ENCODE results near the gene ROBO1. TPM values are rescaled to one million over a fixed set of nuclear protein-coding genes. Genes with fewer than 3 reads are reported as not detected.

ROBO1 gene
- total RNA-seq, 6 experiments from 2014 or later, result 1.1 to 7.2 (median 4.3) TPM

GRCh38 chr3:79285380-79285779, 482.4 kb downstream of the ROBO1 start:
- WGBS (ENCODE audit: insufficient coverage, low coverage, low lambda C conversion rate, missing lambda C conversion rate), result 76% methylated on average over 3 of the region's 3 CpGs
- Histone ChIP-seq H3K27ac (no peak overlapping the region), H3K36me3 (no peaks in the 10 kb centered on the region), H3K27me3 (no peaks in the 10 kb centered on the region), H3K4me1 (no peaks in the 10 kb centered on the region), H3K9me3 (no peaks in the 10 kb centered on the region), H3K4me3 (no peak overlapping the region)
- ATAC-seq, result no peak
- no peak for DNase-seq
- TF ChIP-seq, protein P1, sequence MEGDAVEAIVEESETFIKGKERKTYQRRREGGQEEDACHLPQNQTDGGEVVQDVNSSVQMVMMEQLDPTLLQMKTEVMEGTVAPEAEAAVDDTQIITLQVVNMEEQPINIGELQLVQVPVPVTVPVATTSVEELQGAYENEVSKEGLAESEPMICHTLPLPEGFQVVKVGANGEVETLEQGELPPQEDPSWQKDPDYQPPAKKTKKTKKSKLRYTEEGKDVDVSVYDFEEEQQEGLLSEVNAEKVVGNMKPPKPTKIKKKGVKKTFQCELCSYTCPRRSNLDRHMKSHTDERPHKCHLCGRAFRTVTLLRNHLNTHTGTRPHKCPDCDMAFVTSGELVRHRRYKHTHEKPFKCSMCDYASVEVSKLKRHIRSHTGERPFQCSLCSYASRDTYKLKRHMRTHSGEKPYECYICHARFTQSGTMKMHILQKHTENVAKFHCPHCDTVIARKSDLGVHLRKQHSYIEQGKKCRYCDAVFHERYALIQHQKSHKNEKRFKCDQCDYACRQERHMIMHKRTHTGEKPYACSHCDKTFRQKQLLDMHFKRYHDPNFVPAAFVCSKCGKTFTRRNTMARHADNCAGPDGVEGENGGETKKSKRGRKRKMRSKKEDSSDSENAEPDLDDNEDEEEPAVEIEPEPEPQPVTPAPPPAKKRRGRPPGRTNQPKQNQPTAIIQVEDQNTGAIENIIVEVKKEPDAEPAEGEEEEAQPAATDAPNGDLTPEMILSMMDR (IDR thresholded peaks at IDR 0.05), result no peak
- TF ChIP-seq POLR2A (IDR thresholded peaks at IDR 0.05), result no peak
- intact Hi-C loops (cut with DNase I), result no loop called here

DNA sequence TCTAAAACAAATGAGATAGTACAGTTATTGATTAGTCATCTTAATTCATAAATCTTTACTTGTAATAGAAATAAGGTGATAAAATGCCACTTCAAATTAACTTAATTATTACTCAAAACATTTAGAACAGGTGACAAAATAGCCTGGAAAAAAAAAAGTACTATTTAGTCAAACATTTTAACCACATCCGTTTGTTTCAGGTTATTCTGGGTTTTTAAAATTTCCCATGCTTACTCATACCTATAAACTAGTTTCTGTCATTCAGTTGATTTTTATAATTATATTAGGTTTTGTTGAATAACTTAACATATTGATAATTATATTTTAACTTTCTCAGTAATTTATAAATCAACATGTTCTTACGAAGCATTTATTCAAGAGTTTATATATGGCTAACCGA, 483.0 kb downstream of the ROBO1 start:
- no peak overlapping the region for H3K27ac ChIP-seq
- H3K4me1 ChIP-seq, result no peaks in the 10 kb centered on the region
- intact Hi-C loops (cut with DNase I), result no loop called here
- DNase-seq (no peak), ATAC-seq (no peak)
- no peaks in the 10 kb centered on the region for H3K36me3 ChIP-seq
- TF ChIP-seq POLR2A (IDR thresholded peaks at IDR 0.05), result no peak
- TF ChIP-seq, protein P1 (IDR thresholded peaks at IDR 0.05), result no peak
- 86% methylated on average over 3 of the region's 3 CpGs for whole genome bisulfite sequencing (ENCODE audit: insufficient coverage, low coverage, low lambda C conversion rate, missing lambda C conversion rate)
- no peak overlapping the region for H3K4me3 ChIP-seq
- H3K27me3 ChIP-seq, result no peaks in the 10 kb centered on the region
- no peaks in the 10 kb centered on the region for H3K9me3 ChIP-seq

DNA sequence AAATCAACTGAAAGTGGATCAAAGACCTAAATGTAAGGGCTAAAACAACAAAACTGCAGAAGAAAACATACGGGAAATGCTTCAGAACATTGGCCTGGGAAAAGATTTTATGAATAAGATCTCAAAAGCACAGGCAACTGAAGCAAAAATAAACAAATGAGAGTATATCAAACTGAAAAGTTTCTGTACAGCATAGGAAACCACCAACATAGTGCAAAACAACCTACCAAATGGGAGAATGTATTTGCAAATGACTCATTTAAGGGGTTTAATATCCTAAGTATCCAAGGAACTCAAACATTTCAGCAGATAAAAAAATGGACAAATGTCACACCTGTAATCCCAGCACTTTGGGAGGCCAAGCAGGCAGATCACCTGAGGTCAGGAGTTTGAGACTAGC, 489.1 kb downstream of the ROBO1 start:
- intact Hi-C loops (cut with DNase I), result no loop called here
- WGBS (ENCODE audit: insufficient coverage, low coverage, low lambda C conversion rate, missing lambda C conversion rate), result 42% methylated on average over 1 of the region's 1 CpG
- Histone ChIP-seq H3K36me3 (no peaks in the 10 kb centered on the region), H3K4me1 (no peaks in the 10 kb centered on the region), H3K9me3 (no peaks in the 10 kb centered on the region), H3K27me3 (no peaks in the 10 kb centered on the region), H3K4me3 (no peak overlapping the region), H3K27ac (no peak overlapping the region)
- DNase-seq (no peak), ATAC-seq (no peak)
- no peak for TF ChIP-seq POLR2A (IDR thresholded peaks at IDR 0.05)
- TF ChIP-seq, protein P1 (IDR thresholded peaks at IDR 0.05), result no peak

GRCh38 chr3:79268422-79268821, 499.4 kb downstream of the ROBO1 start:
- no peaks in the 10 kb centered on the region for H3K27me3 ChIP-seq
- H3K36me3 ChIP-seq, result no peaks in the 10 kb centered on the region
- no peak overlapping the region for H3K27ac ChIP-seq
- H3K4me3 ChIP-seq, result no peak overlapping the region
- ATAC-seq (no peak), DNase-seq (no peak)
- 56% methylated on average over 4 of the region's 4 CpGs for WGBS (ENCODE audit: insufficient coverage, low coverage, low lambda C conversion rate, missing lambda C conversion rate)
- H3K9me3 ChIP-seq, result no peaks in the 10 kb centered on the region
- intact Hi-C loops (cut with DNase I), result no loop called here
- H3K4me1 ChIP-seq, result no peaks in the 10 kb centered on the region
- TF ChIP-seq POLR2A (IDR thresholded peaks at IDR 0.05), result no peak
- TF ChIP-seq, protein P1 (IDR thresholded peaks at IDR 0.05), result no peak

DNA sequence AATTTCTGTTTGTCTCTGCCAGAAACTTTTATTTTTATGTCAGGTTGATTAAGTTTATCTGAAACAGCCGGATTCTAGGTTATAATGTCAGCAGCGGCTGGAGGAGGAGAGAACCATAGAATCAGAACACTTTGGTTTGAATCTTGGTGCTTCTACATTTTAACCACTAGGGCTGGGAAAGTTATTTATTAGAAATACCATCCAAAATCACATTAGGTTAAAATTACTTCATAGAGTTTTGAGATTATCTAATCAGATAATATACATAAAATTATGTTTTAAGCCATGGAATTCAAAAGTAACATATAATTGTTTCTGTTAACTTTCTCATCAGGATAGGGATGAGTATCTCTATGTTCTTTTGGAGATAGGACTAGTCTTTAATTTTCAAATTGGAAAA, 502.9 kb downstream of the ROBO1 start:
- DNase-seq (no peak), ATAC-seq (no peak)
- Histone ChIP-seq H3K4me1 (no peaks in the 10 kb centered on the region), H3K27ac (no peak overlapping the region), H3K27me3 (no peaks in the 10 kb centered on the region), H3K36me3 (no peaks in the 10 kb centered on the region), H3K9me3 (no peaks in the 10 kb centered on the region), H3K4me3 (no peak overlapping the region)
- 72% methylated on average over 2 of the region's 2 CpGs for WGBS (ENCODE audit: insufficient coverage, low coverage, low lambda C conversion rate, missing lambda C conversion rate)
- TF ChIP-seq POLR2A (IDR thresholded peaks at IDR 0.05), result no peak
- TF ChIP-seq, protein P1 (IDR thresholded peaks at IDR 0.05), result no peak
- intact Hi-C loops (cut with DNase I), result no loop called here

Data from right lobe of liver (tissue), 6 donors.